Measurements from ENCODE around the gene CFAP58.

Gene CFAP58

DNA sequence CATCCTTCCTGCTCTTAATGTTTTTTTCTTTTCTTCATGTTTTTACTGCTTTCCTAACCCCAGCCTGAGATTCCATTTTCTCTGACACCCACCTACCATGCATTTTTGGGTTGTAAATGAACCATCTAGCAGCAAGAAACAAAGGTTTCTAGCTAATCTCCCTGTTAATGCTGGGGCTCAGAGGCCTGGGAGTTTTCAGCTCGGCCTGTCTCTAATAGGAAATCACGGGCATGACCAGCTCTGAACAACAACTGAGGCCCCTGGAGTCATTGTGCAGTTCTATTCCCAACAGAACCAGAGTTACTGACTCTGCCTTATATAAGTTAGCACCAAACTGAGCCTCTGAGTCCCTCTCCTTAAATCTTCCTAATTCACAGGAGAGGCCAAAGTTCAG lies 134.8 kb downstream of the CFAP58 start:
- peaks cover 6% of the 10 kb centered on the region for H3K4me1 Mint-ChIP-seq
- H3K27me3 Mint-ChIP-seq (ENCODE audit: low read depth) = no peaks in the 10 kb centered on the region
- H3K27ac Mint-ChIP-seq = peak overlapping the region in 1 of 3 experiments; percentile 4
- no peak overlapping the region for H3K4me3 Mint-ChIP-seq
- no peak for TF ChIP-seq CTCF (IDR thresholded peaks at IDR 0.05; ENCODE audit: unreplicated experiment in 3 of 3)
- no peaks in the 10 kb centered on the region for H3K9me3 Mint-ChIP-seq
- H3K36me3 Mint-ChIP-seq (ENCODE audit: low read depth) = no peaks in the 10 kb centered on the region

- Mint-ChIP-seq H3K9me3 (no peaks in the 10 kb centered on the region), H3K27ac (peak overlapping the region; percentile 63 to 67 (median 65)), H3K4me1 (peaks cover 6% of the 10 kb centered on the region), H3K4me3 (no peak overlapping the region), H3K36me3 (ENCODE audit: low read depth) (no peaks in the 10 kb centered on the region), H3K27me3 (ENCODE audit: low read depth) (no peaks in the 10 kb centered on the region)
- TF ChIP-seq CTCF (IDR thresholded peaks at IDR 0.05; ENCODE audit: unreplicated experiment in 3 of 3) = no peak
Measured at GRCh38 chr10:104492329-104492940, 138.8 kb downstream of the CFAP58 start.

DNA sequence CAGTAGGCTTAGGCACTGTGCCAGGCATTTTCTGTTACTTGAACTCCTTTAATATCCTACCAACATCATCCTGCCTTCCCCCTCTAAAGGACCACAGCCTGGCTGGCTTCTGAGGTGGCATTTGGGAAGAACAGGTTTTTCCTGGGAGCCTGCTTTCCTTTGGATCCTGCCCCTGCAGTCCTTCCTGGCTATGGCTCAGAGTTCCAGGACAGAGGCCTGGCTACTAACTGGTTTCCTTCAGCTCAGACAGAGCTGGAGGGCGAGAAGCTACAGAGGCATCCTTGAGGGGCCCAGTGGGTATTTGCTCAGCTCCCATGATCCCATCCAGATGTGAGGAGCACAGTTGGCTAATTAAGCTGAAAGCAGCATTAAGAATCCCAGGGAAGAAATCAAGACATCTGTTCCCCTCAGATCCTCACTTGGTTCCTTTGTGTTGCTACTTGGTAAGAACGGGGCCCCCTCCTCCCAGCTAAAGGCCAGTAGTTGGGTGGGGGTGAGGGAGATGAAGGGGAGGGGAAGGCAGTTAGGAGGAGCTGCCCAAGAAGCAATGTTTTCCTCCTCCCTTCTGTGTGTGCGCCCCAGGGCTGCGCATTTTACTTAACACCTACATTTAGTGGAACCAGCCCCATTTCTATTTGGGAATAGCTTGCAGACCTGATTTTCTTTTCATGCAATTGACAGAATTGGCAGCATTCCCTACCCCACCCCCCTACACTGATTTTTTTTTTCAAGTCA lies 144.9 kb downstream of the CFAP58 start:
- Mint-ChIP-seq H3K36me3 (ENCODE audit: low read depth) (no peaks in the 10 kb centered on the region), H3K9me3 (no peaks in the 10 kb centered on the region), H3K27ac (no peak overlapping the region), H3K27me3 (ENCODE audit: low read depth) (peaks cover 14% of the 10 kb centered on the region), H3K4me3 (no peak overlapping the region), H3K4me1 (no peaks in the 10 kb centered on the region)
- TF ChIP-seq CTCF (IDR thresholded peaks at IDR 0.05; ENCODE audit: unreplicated experiment in 3 of 3) = no peak

DNA sequence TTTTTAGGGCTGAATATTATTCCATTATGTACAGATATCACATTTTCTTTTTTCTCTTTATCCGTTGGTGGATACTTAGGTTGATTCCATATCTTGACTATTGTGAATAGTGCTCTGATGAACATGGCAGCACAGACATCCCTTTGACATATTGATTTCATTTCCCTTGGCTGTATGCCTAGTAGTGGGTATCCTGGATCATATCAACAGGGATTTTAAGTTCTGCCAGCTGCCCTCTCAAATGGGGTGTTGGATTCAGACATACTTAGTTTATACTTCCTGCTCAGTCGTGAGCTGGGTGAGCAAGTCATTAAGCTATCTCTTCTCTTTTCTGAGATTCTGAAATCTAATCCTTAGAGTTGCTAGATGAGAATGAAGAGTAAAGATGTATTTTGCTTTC lies 147.8 kb downstream of the CFAP58 start:
- Mint-ChIP-seq H3K36me3 (ENCODE audit: low read depth) (no peaks in the 10 kb centered on the region), H3K9me3 (no peaks in the 10 kb centered on the region), H3K4me1 (no peaks in the 10 kb centered on the region), H3K27me3 (ENCODE audit: low read depth) (peaks cover 15% of the 10 kb centered on the region), H3K4me3 (no peak overlapping the region), H3K27ac (no peak overlapping the region)
- no peak for TF ChIP-seq CTCF (IDR thresholded peaks at IDR 0.05; ENCODE audit: unreplicated experiment in 3 of 3)

DNA sequence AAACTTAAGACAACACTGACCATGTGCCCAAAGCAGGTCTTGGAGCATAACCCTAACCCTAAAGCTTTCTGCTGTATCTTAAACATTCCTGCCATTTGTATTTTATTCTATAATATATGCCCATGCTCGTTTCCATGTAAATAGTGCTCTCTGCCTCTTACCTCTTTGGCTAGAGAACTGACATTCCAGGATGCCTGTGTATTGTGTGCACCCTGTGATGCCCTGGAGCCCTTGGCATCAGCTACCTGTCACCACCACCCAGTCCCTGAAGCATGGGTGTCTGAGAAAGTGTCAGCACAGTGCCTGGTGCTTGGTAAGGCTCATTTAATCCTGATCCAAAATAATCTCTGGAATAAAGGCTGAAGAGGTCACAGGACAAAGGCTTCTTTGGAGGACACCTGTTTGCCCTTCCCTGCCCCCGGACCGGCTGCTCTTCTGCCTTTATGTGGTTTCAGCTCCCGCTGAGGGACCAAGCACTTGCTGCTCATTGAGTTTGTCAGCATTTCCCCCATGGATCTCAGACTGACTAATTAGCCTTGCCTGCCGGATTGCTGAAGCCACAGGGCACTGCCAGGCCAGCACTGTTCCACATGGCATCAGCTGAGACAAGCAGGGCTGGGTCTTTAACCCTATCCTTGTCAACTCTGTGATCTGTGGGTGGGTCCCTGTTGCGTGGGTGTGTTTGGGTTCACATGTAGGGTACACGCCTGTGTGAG lies 148.4 kb downstream of the CFAP58 start:
- H3K27me3 Mint-ChIP-seq (ENCODE audit: low read depth) = peaks cover 15% of the 10 kb centered on the region
- H3K9me3 Mint-ChIP-seq = no peaks in the 10 kb centered on the region
- no peak overlapping the region for H3K27ac Mint-ChIP-seq
- no peaks in the 10 kb centered on the region for H3K36me3 Mint-ChIP-seq (ENCODE audit: low read depth)
- no peak overlapping the region for H3K4me3 Mint-ChIP-seq
- TF ChIP-seq CTCF (IDR thresholded peaks at IDR 0.05; ENCODE audit: unreplicated experiment in 3 of 3) = no peak
- no peaks in the 10 kb centered on the region for H3K4me1 Mint-ChIP-seq

Measured in nephron (organoid).